ENCODE data around the gene SGPL1. TPM values are rescaled to one million over a fixed set of nuclear protein-coding genes. Genes with fewer than 3 reads are reported as not detected.

SGPL1 gene
- polyA plus RNA-seq, 1 donor (not counting 4 experiments of a cell fraction or from before 2014, with no cell fraction given), result 31.4 TPM

- no peak for TF ChIP-seq CTCF (optimal IDR thresholded peaks at IDR 0.05 in 1 of 3, IDR thresholded peaks at IDR 0.05 in 1 of 3, conservative IDR thresholded peaks at IDR 0.05 in 1 of 3; ENCODE audit: extremely low read depth in 1 of 3, insufficient read depth in 2 of 3, low read length in 3 of 3)
- TF ChIP-seq EZH2 (IDR thresholded peaks at IDR 0.05; ENCODE audit: low read length), result no peak
- no peak for FAIRE-seq
- Histone ChIP-seq H4K20me1 (ENCODE audit: control insufficient read depth, extremely low read depth, insufficient read depth, low read length) (no peaks in the 10 kb centered on the region), H2AFZ (ENCODE audit: control insufficient read depth, low read length) (no peak overlapping the region), H3K4me1 (ENCODE audit: control insufficient read depth, extremely low read depth, insufficient read depth, low read length) (peaks cover 2% of the 10 kb centered on the region), H3K9ac (ENCODE audit: control insufficient read depth, extremely low read depth, insufficient read depth, low read length) (no peak overlapping the region), H3K9me1 (ENCODE audit: control insufficient read depth, extremely low read depth, insufficient read depth, low read length) (no peaks in the 10 kb centered on the region), H3K27ac (ENCODE audit: control insufficient read depth, insufficient read depth, low read length) (no peak overlapping the region), H3K79me2 (ENCODE audit: control insufficient read depth, insufficient read depth, low read length) (no peaks in the 10 kb centered on the region), H3K9me3 (ENCODE audit: control insufficient read depth, low read depth, low read length) (no peaks in the 10 kb centered on the region), H3K36me3 (ENCODE audit: control insufficient read depth in 2 of 2, extremely low read depth in 1 of 2, insufficient read depth in 2 of 2, low read length in 2 of 2) (no peaks in the 10 kb centered on the region), H3K4me2 (ENCODE audit: control insufficient read depth, extremely low read depth, insufficient read depth, low read depth, low read length) (no peak overlapping the region), H3K27me3 (ENCODE audit: control insufficient read depth, extremely low read depth, insufficient read depth, low read length) (peaks cover 8% of the 10 kb centered on the region), H3K4me3 (ENCODE audit: control insufficient read depth in 2 of 3, extremely low read depth in 1 of 3, insufficient read depth in 2 of 3, low read depth in 1 of 3, low read length in 3 of 3) (no peak overlapping the region)
- DNase-seq (ENCODE audit: low read depth, low spot score), result no peak
- dilution Hi-C loops (cut with MboI; ENCODE audit: extremely low pct_ligation_motif_present, low sequenced_read_pairs), result no loop called here
Observed at GRCh38 chr10:70784016-70784415, 31.7 kb upstream of the SGPL1 start.

- DNase-seq (ENCODE audit: low read depth, low spot score) (no peak), FAIRE-seq (no peak)
- Histone ChIP-seq H3K4me1 (ENCODE audit: control insufficient read depth, extremely low read depth, insufficient read depth, low read length) (peaks cover 2% of the 10 kb centered on the region), H3K27me3 (ENCODE audit: control insufficient read depth, extremely low read depth, insufficient read depth, low read length) (peaks cover 8% of the 10 kb centered on the region), H3K9me3 (ENCODE audit: control insufficient read depth, low read depth, low read length) (no peaks in the 10 kb centered on the region), H3K4me2 (ENCODE audit: control insufficient read depth, extremely low read depth, insufficient read depth, low read depth, low read length) (no peak overlapping the region), H3K9ac (ENCODE audit: control insufficient read depth, extremely low read depth, insufficient read depth, low read length) (no peak overlapping the region), H3K4me3 (ENCODE audit: control insufficient read depth in 2 of 3, extremely low read depth in 1 of 3, insufficient read depth in 2 of 3, low read depth in 1 of 3, low read length in 3 of 3) (no peak overlapping the region), H3K27ac (ENCODE audit: control insufficient read depth, insufficient read depth, low read length) (no peak overlapping the region), H4K20me1 (ENCODE audit: control insufficient read depth, extremely low read depth, insufficient read depth, low read length) (no peaks in the 10 kb centered on the region), H3K9me1 (ENCODE audit: control insufficient read depth, extremely low read depth, insufficient read depth, low read length) (no peaks in the 10 kb centered on the region), H3K36me3 (ENCODE audit: control insufficient read depth in 2 of 2, extremely low read depth in 1 of 2, insufficient read depth in 2 of 2, low read length in 2 of 2) (no peaks in the 10 kb centered on the region), H3K79me2 (ENCODE audit: control insufficient read depth, insufficient read depth, low read length) (no peaks in the 10 kb centered on the region), H2AFZ (ENCODE audit: control insufficient read depth, low read length) (no peak overlapping the region)
- TF ChIP-seq CTCF (optimal IDR thresholded peaks at IDR 0.05 in 1 of 3, IDR thresholded peaks at IDR 0.05 in 1 of 3, conservative IDR thresholded peaks at IDR 0.05 in 1 of 3; ENCODE audit: extremely low read depth in 1 of 3, insufficient read depth in 2 of 3, low read length in 3 of 3) (no peak), EZH2 (IDR thresholded peaks at IDR 0.05; ENCODE audit: low read length) (no peak)
- dilution Hi-C loops (cut with MboI; ENCODE audit: extremely low pct_ligation_motif_present, low sequenced_read_pairs), result no loop called here
Observed at GRCh38 chr10:70784471-70784870, 31.3 kb upstream of the SGPL1 start.
